Measurements from ENCODE around the gene SAG. TPM values are rescaled to one million over a fixed set of nuclear protein-coding genes. Genes with fewer than 3 reads are reported as not detected.

SAG gene
- total and polyA plus RNA-seq, 2 of the 13 experiments (the other 11 are each of a cell fraction or from before 2014, with no cell fraction given) = not detected

- TF ChIP-seq RERE (CRISPR knock-in tag; IDR thresholded peaks at IDR 0.05; ENCODE audit: low read depth) = no peak
- 0 out of 2 replicates have a peak, but pooled peaks have one; percentile 27 for TF ChIP-seq ELF1 (CRISPR knock-in tag; IDR thresholded peaks at IDR 0.05)
- no peak for TF ChIP-seq ZNF383 (CRISPR knock-in tag; IDR thresholded peaks at IDR 0.05; ENCODE audit: borderline replicate concordance)
- TF ChIP-seq ZNF768 (CRISPR knock-in tag; IDR thresholded peaks at IDR 0.05) = no peak; the same call in 1 of the 2 replicates
- peak; percentile 87 for TF ChIP-seq HNF4G (IDR thresholded peaks at IDR 0.05; ENCODE audit: borderline replicate concordance, low read depth, low read length)
- TF ChIP-seq HNF4G (CRISPR knock-in tag; IDR thresholded peaks at IDR 0.05; ENCODE audit: borderline replicate concordance, low read depth) = peak; percentile 73
- no peak for TF ChIP-seq ZFP36 (IDR thresholded peaks at IDR 0.05; ENCODE audit: borderline replicate concordance, low read depth, low read length, partially characterized antibody)
- peak; percentile 90 for TF ChIP-seq RXRB (CRISPR knock-in tag; IDR thresholded peaks at IDR 0.05; ENCODE audit: borderline replicate concordance)
- TF ChIP-seq ZNF800 (CRISPR knock-in tag; IDR thresholded peaks at IDR 0.05) = no peak
- TF ChIP-seq ZNF510 (CRISPR knock-in tag; IDR thresholded peaks at IDR 0.05; ENCODE audit: low read depth) = no peak
- TF ChIP-seq ZC3H13 (CRISPR knock-in tag; IDR thresholded peaks at IDR 0.05) = no peak
- no peak for TF ChIP-seq TMF1 (CRISPR knock-in tag; IDR thresholded peaks at IDR 0.05; ENCODE audit: low read depth)
- peak; percentile 83 for TF ChIP-seq ZNF605 (CRISPR knock-in tag; IDR thresholded peaks at IDR 0.05)
- TF ChIP-seq TBX2 (CRISPR knock-in tag; IDR thresholded peaks at IDR 0.05; ENCODE audit: borderline replicate concordance) = peak; percentile 92
- TF ChIP-seq HBP1 (CRISPR knock-in tag; IDR thresholded peaks at IDR 0.05; ENCODE audit: low read depth) = no peak
- TF ChIP-seq ZNF180 (CRISPR knock-in tag; IDR thresholded peaks at IDR 0.05; ENCODE audit: borderline replicate concordance, low read depth) = no peak
- peak in 1 of 2 experiments; percentile 67; a peak in 2 of 4 replicates for TF ChIP-seq ATF4 (CRISPR knock-in tag; IDR thresholded peaks at IDR 0.05)
- no peak for TF ChIP-seq SRSF1 (optimal IDR thresholded peaks at IDR 0.05; ENCODE audit: low read depth, low read length)
- TF ChIP-seq ZNF317 (CRISPR knock-in tag; IDR thresholded peaks at IDR 0.05) = no peak
These were observed 80.3 kb downstream of the SAG start (continued) for GRCh38 chr2:233387667-233388528.
